Activated T-cell treated with anti-CD3 and anti-CD28 coated beads, Interleukin-2, amount 50 U/mL, for 4 hours (primary cell): ENCODE results near the gene MEIS2. TPM values are rescaled to one million over a fixed set of nuclear protein-coding genes. Genes with fewer than 3 reads are reported as not detected.

Experiments
- ATAC-seq, 2 donors: fragments of 200-7000 bp; cut with Tn5 transposase; one replicate each; pipeline ENCODE4 v1.10.0; 2021
- DNase-seq: peaks from one replicate; pipeline ENCODE4 v3.0.0-alpha.2; 2020
- H3K27me3 Mint-ChIP-seq: one replicate; pipeline ENCODE4 v1.8.0; 2021; ENCODE audit warnings: low read depth, mixed read lengths
- H3K36me3 Mint-ChIP-seq: one replicate; pipeline ENCODE4 v1.8.0; 2022; ENCODE audit warnings: mixed read lengths; ENCODE audit not compliant: insufficient read depth
- H3K4me1 Mint-ChIP-seq: one replicate; pipeline ENCODE4 v1.8.0; 2021; ENCODE audit warnings: low read depth, mixed read lengths
- H3K4me3 Mint-ChIP-seq: one replicate; pipeline ENCODE4 v1.8.0; 2021; ENCODE audit warnings: mild to moderate bottlenecking, moderate library complexity, mixed read lengths
- H3K9me3 Mint-ChIP-seq: one replicate; pipeline ENCODE4 v1.8.0; 2021; ENCODE audit warnings: mixed read lengths
- total RNA-seq, 3 donors: library from RNA; stranded (reverse); gene quantifications; one replicate each; pipeline ENCODE4 v1.2.1, GENCODE V29; 2021

The MEIS2 gene
- under 1 TPM in 1 of 3 donors, not detected in 2; 0.20 TPM for total RNA-seq

- Mint-ChIP-seq H3K27me3 (peaks cover 92% of the 10 kb centered on the region), H3K9me3 (peaks cover 4% of the 10 kb centered on the region), H3K4me3 (peak within 1 kb of the TSS; percentile 93), H3K36me3 (peaks cover 2% of the 10 kb centered on the region), H3K4me1 (peaks cover 44% of the 10 kb centered on the region)
- peak; percentile 26 to 41 for ATAC-seq
- no peak for DNase-seq
These were observed at the start of gene MEIS2 for GRCh38 chr15:37100109-37100965. Gene MEIS2, minus strand, starts transcription at chr15:37100549. Its CDS starts 1,083 bp downstream, at chr15:37099466.

GRCh38 chr15:37149146-37149545, 48.8 kb upstream of the MEIS2 start:
- H3K27me3 Mint-ChIP-seq, result no peaks in the 10 kb centered on the region
- no peaks in the 10 kb centered on the region for H3K36me3 Mint-ChIP-seq
- no peaks in the 10 kb centered on the region for H3K4me1 Mint-ChIP-seq
- no peak overlapping the region for H3K4me3 Mint-ChIP-seq
- no peak for ATAC-seq
- no peak for DNase-seq
- no peaks in the 10 kb centered on the region for H3K9me3 Mint-ChIP-seq

- Mint-ChIP-seq H3K9me3 (no peaks in the 10 kb centered on the region), H3K4me1 (no peaks in the 10 kb centered on the region), H3K36me3 (no peaks in the 10 kb centered on the region), H3K27me3 (no peaks in the 10 kb centered on the region), H3K4me3 (no peak overlapping the region)
- ATAC-seq (no peak), DNase-seq (no peak)
These were observed 48.4 kb upstream of the MEIS2 start for GRCh38 chr15:37148714-37149113.

- Mint-ChIP-seq H3K4me1 (no peaks in the 10 kb centered on the region), H3K9me3 (no peaks in the 10 kb centered on the region), H3K4me3 (no peak overlapping the region), H3K27me3 (no peaks in the 10 kb centered on the region), H3K36me3 (no peaks in the 10 kb centered on the region)
- DNase-seq (no peak), ATAC-seq (no peak)
These were observed 43.0 kb upstream of the MEIS2 start for GRCh38 chr15:37143351-37143750.

GRCh38 chr15:37142371-37142770, 42.0 kb upstream of the MEIS2 start:
- Mint-ChIP-seq H3K27me3 (no peaks in the 10 kb centered on the region), H3K4me3 (no peak overlapping the region), H3K9me3 (no peaks in the 10 kb centered on the region), H3K36me3 (no peaks in the 10 kb centered on the region), H3K4me1 (no peaks in the 10 kb centered on the region)
- DNase-seq (no peak), ATAC-seq (no peak)

GRCh38 chr15:37140531-37141058, 40.2 kb upstream of the MEIS2 start:
- no peak for DNase-seq
- H3K36me3 Mint-ChIP-seq, result no peaks in the 10 kb centered on the region
- no peaks in the 10 kb centered on the region for H3K4me1 Mint-ChIP-seq
- H3K27me3 Mint-ChIP-seq, result no peaks in the 10 kb centered on the region
- no peaks in the 10 kb centered on the region for H3K9me3 Mint-ChIP-seq
- H3K4me3 Mint-ChIP-seq, result no peak overlapping the region
- ATAC-seq, result no peak

GRCh38 chr15:37138591-37139215, 38.4 kb upstream of the MEIS2 start:
- Mint-ChIP-seq H3K4me3 (no peak overlapping the region), H3K27me3 (no peaks in the 10 kb centered on the region), H3K9me3 (no peaks in the 10 kb centered on the region), H3K4me1 (no peaks in the 10 kb centered on the region), H3K36me3 (no peaks in the 10 kb centered on the region)
- DNase-seq (no peak), ATAC-seq (no peak)

- H3K27me3 Mint-ChIP-seq, result peaks cover 3% of the 10 kb centered on the region
- no peaks in the 10 kb centered on the region for H3K36me3 Mint-ChIP-seq
- DNase-seq (no peak), ATAC-seq (no peak)
- H3K4me1 Mint-ChIP-seq, result no peaks in the 10 kb centered on the region
- H3K9me3 Mint-ChIP-seq, result no peaks in the 10 kb centered on the region
- H3K4me3 Mint-ChIP-seq, result no peak overlapping the region
These were observed 36.9 kb upstream of the MEIS2 start for GRCh38 chr15:37137221-37137620.

GRCh38 chr15:37136666-37137065, 36.3 kb upstream of the MEIS2 start:
- Mint-ChIP-seq H3K36me3 (no peaks in the 10 kb centered on the region), H3K4me3 (no peak overlapping the region), H3K27me3 (peaks cover 3% of the 10 kb centered on the region), H3K4me1 (no peaks in the 10 kb centered on the region), H3K9me3 (no peaks in the 10 kb centered on the region)
- no peak for ATAC-seq
- no peak for DNase-seq

GRCh38 chr15:37135225-37135624, 34.9 kb upstream of the MEIS2 start:
- no peak for ATAC-seq
- H3K9me3 Mint-ChIP-seq, result no peaks in the 10 kb centered on the region

GRCh38 chr15:37134699-37135131, 34.4 kb upstream of the MEIS2 start:
- Mint-ChIP-seq H3K9me3 (no peaks in the 10 kb centered on the region), H3K36me3 (no peaks in the 10 kb centered on the region), H3K27me3 (peaks cover 4% of the 10 kb centered on the region), H3K4me3 (no peak overlapping the region), H3K4me1 (no peaks in the 10 kb centered on the region)
- DNase-seq, result no peak
- ATAC-seq, result no peak

More at GRCh38 chr15:37135225-37135624, 34.9 kb upstream of the MEIS2 start:
- no peak for DNase-seq
- no peaks in the 10 kb centered on the region for H3K36me3 Mint-ChIP-seq
- no peaks in the 10 kb centered on the region for H3K4me1 Mint-ChIP-seq
- H3K27me3 Mint-ChIP-seq, result peaks cover 4% of the 10 kb centered on the region
- no peak overlapping the region for H3K4me3 Mint-ChIP-seq

- Mint-ChIP-seq H3K9me3 (no peaks in the 10 kb centered on the region), H3K4me3 (no peak overlapping the region), H3K36me3 (no peaks in the 10 kb centered on the region), H3K27me3 (peaks cover 4% of the 10 kb centered on the region), H3K4me1 (no peaks in the 10 kb centered on the region)
- no peak for DNase-seq
- ATAC-seq, result no peak
These were observed 33.9 kb upstream of the MEIS2 start for GRCh38 chr15:37134244-37134643.

- DNase-seq (no peak), ATAC-seq (no peak)
- no peaks in the 10 kb centered on the region for H3K9me3 Mint-ChIP-seq
- peaks cover 4% of the 10 kb centered on the region for H3K27me3 Mint-ChIP-seq
- no peaks in the 10 kb centered on the region for H3K36me3 Mint-ChIP-seq
- no peaks in the 10 kb centered on the region for H3K4me1 Mint-ChIP-seq
- H3K4me3 Mint-ChIP-seq, result no peak overlapping the region
These were observed 33.3 kb upstream of the MEIS2 start for GRCh38 chr15:37133602-37134001.

GRCh38 chr15:37132826-37133417, 32.6 kb upstream of the MEIS2 start:
- no peak for ATAC-seq
- Mint-ChIP-seq H3K36me3 (no peaks in the 10 kb centered on the region), H3K4me1 (no peaks in the 10 kb centered on the region), H3K4me3 (no peak overlapping the region), H3K27me3 (peaks cover 4% of the 10 kb centered on the region), H3K9me3 (no peaks in the 10 kb centered on the region)
- no peak for DNase-seq
